Endothelial cell of hepatic sinusoid (primary cell): ENCODE data around the gene ETNK2.

Experiments
- in situ Hi-C: cut with HindIII; loops from 2 replicates; pipeline ENCODE4 v1.10.0; 2017; ENCODE audit warnings: low sequenced_read_pairs

The ETNK2 gene, protein sequence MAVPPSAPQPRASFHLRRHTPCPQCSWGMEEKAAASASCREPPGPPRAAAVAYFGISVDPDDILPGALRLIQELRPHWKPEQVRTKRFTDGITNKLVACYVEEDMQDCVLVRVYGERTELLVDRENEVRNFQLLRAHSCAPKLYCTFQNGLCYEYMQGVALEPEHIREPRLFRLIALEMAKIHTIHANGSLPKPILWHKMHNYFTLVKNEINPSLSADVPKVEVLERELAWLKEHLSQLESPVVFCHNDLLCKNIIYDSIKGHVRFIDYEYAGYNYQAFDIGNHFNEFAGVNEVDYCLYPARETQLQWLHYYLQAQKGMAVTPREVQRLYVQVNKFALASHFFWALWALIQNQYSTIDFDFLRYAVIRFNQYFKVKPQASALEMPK

GRCh38 chr1:204151552-204152309 lies at the start of gene ETNK2:
ETNK2 (minus strand) TSS chr1:204152044; CDS start chr1:204151852, 192 bp downstream.
- in situ Hi-C loops: no loop called here

- in situ Hi-C loops: no loop called here
Observed at GRCh38 chr1:204201348-204202040, 49.6 kb upstream of the ETNK2 start.

- in situ Hi-C loops: no loop called here
Observed at GRCh38 chr1:204199579-204199978, 47.7 kb upstream of the ETNK2 start.

GRCh38 chr1:204198348-204199340 lies 46.8 kb upstream of the ETNK2 start:
- in situ Hi-C loops: no loop called here

- in situ Hi-C loops: no loop called here
Observed at GRCh38 chr1:204197068-204197467, 45.2 kb upstream of the ETNK2 start.

DNA sequence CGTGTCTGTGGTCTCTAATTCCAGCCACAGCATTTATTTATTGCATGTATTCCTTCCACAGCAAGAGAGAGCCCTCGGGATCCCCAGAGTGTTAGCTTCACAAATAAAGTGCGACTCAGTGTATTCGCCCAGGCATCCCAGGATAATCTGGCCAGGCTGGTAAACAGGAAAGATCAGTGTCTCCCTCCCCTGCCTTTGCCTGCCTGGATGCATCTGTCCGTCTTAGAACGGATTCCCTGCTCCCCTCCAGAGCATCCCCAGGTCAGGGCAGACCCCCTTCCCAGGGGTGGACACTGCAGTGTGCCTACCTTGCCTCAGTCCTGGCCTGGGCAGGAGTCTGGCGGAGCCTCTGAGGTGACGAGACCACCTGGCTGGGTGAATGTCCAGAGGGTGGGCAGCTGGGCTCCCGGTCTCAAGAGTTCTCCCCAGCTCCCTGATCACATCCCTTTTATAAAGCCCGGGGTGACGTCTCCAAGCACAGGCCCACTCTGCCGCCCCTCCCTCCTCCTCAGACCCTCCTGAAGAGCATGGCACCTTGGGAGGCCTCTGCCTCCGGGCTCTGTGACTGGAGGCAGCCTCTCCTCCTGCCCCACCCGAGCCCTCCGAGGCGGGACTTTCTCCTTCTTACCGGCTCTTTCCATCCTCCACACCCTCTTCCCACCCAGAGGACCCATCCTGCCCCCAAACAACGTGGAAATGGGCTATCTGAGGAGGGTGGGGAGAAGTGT lies 44.4 kb upstream of the ETNK2 start, which contains the start of gene KISS1:
KISS1 (minus strand) TSS at position 424 of the 728 bp plus-strand sequence. CDS start 3,615 bp downstream, outside the sequence.
- in situ Hi-C loops: no loop called here

DNA sequence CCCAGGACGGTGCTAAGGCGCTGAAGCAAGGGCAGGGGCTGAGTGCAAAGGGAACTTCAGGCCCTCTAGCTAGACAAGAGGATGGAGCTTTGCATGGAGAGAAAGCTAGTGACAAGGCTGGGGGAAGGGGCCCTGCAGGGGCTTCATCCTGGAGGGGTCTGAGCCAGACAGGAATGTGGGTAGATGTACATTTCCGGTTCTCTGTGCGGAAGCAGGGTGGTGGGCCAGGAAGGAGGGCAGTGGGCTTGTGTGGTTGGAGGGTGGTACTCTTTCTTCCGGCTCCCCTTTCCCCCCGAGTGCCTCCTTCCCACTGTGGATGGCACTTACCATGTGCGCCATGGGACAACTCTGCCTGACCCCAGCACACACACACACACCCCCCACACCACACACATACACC lies 42.9 kb upstream of the ETNK2 start:
- in situ Hi-C loops: no loop called here

- in situ Hi-C loops: no loop called here
Observed at GRCh38 chr1:204194080-204194479, 42.2 kb upstream of the ETNK2 start.

DNA sequence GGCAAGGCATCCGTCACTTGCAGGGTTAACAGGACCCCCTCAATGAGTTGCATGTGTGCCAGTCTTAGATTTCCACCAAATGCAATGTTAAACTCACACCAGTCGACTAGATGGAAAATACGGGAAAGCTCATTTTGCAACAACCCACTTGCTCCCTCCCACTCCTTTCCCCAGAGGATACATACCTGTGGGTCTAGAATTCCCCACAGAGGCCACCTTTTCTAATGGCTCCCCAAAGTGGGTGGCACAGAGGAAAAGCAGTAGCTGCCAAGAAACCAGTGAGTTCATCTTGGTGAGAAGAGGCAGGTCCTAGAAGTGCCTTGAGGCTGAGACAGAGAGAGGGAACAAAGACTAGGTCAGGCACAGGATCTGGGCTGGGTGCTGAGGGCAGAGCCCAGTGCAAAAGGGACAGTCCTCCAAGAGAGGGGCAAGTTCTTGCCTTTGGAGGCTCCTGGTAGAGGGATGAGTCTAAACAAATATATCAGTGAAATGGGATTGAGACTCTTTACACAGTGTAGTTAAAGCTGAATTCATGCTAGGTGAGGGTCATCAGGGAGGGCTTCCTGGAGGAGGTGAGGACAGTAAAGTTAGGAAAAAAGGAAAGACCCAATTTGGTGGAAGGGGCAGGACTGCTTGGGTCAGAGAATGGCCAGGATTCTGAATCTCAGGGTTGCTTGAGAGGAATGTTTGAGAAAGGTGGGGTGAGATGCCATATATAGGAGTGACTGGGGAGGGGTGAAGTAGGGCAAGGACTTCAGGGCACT lies 40.9 kb upstream of the ETNK2 start:
- in situ Hi-C loops: no loop called here

GRCh38 chr1:204192046-204192445 lies 40.2 kb upstream of the ETNK2 start:
- in situ Hi-C loops: no loop called here

GRCh38 chr1:204191456-204191855 lies 39.6 kb upstream of the ETNK2 start:
- in situ Hi-C loops: no loop called here

DNA sequence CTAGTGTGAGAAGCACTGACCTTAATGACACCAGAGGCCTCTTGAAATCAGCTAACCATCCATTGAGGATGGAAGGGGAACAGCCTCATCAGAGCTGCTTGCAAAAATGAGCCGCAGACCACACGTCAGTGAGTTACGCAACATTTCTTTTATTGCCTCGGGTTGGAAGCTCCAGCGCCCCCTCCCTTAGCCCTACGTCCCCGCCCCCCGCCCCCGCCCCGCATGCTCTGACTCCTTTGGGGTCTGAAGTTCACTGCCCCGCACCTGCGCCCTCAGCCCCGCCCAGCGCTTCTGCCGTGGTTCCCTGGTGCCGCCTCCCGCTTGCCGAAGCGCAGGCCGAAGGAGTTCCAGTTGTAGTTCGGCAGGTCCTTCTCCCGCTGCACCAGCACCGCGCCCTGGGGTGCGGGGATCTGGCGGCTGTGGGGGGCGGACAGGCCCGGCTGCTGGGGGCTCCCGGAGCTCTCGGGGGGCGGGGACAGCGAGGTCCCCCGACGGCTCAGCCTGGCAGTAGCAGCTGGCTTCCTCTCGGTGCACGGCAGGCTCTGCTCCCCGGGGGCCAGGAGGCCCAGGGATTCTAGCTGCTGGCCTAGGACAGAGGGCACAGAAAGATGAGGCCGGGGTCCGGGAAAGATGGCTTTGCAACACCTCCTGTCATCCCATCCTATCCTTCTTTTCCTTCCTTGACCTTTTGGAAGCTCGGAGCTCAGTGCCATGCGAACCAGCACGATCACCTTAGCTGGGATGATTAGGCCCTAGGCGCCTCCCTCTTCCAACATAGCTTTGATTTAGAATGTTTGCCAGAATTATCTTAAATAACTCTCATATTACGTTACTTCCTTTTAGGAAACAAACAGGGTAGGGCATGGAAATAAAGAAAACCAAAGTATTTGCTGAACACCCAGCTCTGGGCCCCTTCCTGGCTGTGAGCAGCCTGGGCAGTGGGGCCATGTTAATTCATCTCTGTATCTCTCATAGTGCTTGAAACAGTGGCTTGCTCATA lies 38.7 kb upstream of the ETNK2 start:
- in situ Hi-C loops: no loop called here

DNA sequence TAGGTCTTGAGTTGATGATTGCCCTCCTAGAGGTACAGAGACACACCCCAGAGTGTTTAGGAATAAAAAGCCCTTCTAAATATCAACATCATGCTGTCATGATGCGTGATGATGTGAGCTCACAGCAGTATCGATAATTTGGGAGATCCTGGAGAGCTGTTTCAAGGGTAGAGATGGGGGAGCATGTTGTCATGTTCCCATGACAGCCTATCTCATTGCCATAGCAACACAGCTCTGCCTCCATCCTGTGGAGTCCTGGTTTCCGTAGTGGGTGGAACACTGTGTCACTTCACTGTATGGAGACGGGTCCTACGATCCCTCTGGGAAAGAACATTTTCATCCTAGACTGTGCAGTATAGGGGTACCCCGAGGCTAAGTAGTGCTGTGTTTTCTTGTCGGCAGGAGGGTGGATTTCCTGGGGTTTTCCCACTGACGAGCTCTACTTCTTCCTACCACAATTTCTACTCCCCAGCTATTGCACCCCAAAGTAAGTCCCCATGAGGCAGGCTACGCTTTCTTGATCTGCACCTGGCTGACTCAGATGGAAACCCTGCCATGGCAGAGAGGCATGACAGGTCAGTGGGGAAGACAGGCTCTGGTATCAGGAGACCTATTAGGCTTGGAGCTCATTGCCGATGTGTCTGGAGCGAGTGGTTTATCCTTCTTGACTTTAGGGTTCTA lies 37.3 kb upstream of the ETNK2 start:
- in situ Hi-C loops: no loop called here

DNA sequence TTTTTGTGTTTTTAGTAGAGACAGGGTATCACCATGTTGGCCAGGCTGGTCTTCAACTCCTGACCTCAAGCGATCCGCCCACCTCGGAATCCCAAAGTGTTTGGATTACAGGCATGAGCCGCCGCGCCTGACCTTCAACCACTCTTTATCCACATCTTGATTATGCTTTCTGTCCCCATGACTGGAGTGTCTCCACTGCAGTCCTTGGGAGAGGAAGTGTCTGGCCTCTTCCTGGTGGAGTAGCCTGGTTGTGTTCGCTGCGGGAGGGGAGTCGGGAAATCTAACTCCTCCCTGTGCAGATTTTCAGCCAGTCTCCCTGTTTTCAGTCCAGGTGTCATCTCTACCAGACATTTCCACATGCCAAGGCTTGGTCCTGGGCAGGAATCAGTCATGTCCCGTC lies 34.8 kb upstream of the ETNK2 start:
- in situ Hi-C loops: no loop called here

- in situ Hi-C loops: no loop called here
Observed at GRCh38 chr1:204181116-204181515, 29.3 kb upstream of the ETNK2 start.

GRCh38 chr1:204180133-204180532 lies 28.3 kb upstream of the ETNK2 start:
- in situ Hi-C loops: no loop called here
